A673 (cell line): ENCODE data around the gene ARHGAP21. TPM values are rescaled to one million over a fixed set of nuclear protein-coding genes. Genes with fewer than 3 reads are reported as not detected.

ENCODE experiments used
- BruUV-seq: library from RNA; stranded (reverse); fragments of 400-500 nt; replicated peaks from 2 replicates; lab custom pipeline; 2021; lab: Mats Ljungman, UMichigan
- CTCF ChIA-PET: fragments of 300-600 bp; sonication (Branson Sonifier 250); formaldehyde crosslinking; loops from one replicate; lab custom pipeline; 2022; ENCODE audit warnings: antibody characterized with exemption; lab: Charles Lee
- POLR2A ChIA-PET: fragments of 300-600 bp; sonication (Branson Sonifier 250); formaldehyde crosslinking; loops from one replicate; lab custom pipeline; 2022; ENCODE audit warnings: antibody characterized with exemption; ENCODE audit not compliant: low non-redundant PET; lab: Charles Lee
- DNase-seq: peaks from one replicate; pipeline ENCODE4 v3.0.0-alpha.2; 2015; ENCODE audit warnings: low spot score
- H3K27ac ChIP-seq: fragments of 200-600 bp; sonication (generic); 2 replicates; pipeline ENCODE4 v1.5.1; 2016; ENCODE audit warnings: mixed run types, low read depth, mild to moderate bottlenecking, mixed read lengths, antibody characterized with exemption, low read length; ENCODE audit not compliant: poor library complexity, severe bottlenecking
- H3K27me3 ChIP-seq: fragments of 200-600 bp; sonication (generic); replicated peaks from 2 replicates; pipeline ENCODE4 v1.6.1; 2017; ENCODE audit warnings: mixed run types, low read depth, mild to moderate bottlenecking, mixed read lengths, antibody characterized with exemption, low read length; ENCODE audit not compliant: insufficient read depth, poor library complexity
- H3K36me3 ChIP-seq: fragments of 200-600 bp; sonication (generic); 2 replicates; pipeline ENCODE4 v1.6.1; 2016; ENCODE audit warnings: mixed run types, mild to moderate bottlenecking, mixed read lengths, antibody characterized with exemption, low read length; ENCODE audit not compliant: insufficient read depth, poor library complexity, severe bottlenecking
- H3K4me1 ChIP-seq: fragments of 200-600 bp; sonication (generic); 2 replicates; pipeline ENCODE4 v1.6.1; 2017; ENCODE audit warnings: mixed run types, mild to moderate bottlenecking, mixed read lengths, antibody characterized with exemption, low read length; ENCODE audit not compliant: insufficient read depth, poor library complexity, severe bottlenecking
- H3K4me3 ChIP-seq: fragments of 200-600 bp; sonication (generic); 2 replicates; pipeline ENCODE4 v1.5.1; 2016; ENCODE audit warnings: low read depth, mixed run types, mild to moderate bottlenecking, mixed read lengths, low read length; ENCODE audit not compliant: poor library complexity, severe bottlenecking
- H3K9me3 ChIP-seq: fragments of 200-600 bp; sonication (generic); 2 replicates; pipeline ENCODE4 v1.6.1; 2016; ENCODE audit warnings: mixed run types, low read depth, mild to moderate bottlenecking, mixed read lengths, antibody characterized with exemption, low read length; ENCODE audit not compliant: poor library complexity, severe bottlenecking
- EZH2 ChIP-seq: fragments of 200-600 bp; sonication (generic); IDR thresholded peaks from 2 replicates; pipeline ENCODE4 v1.6.1; 2017; ENCODE audit warnings: borderline replicate concordance, low read depth, mild to moderate bottlenecking, mixed read lengths, antibody characterized with exemption, low read length; ENCODE audit not compliant: poor library complexity, severe bottlenecking
- intact Hi-C: fragments of 100-400 bp; cut with micrococcal nuclease; formaldehyde crosslinking; loops from one replicate; pipeline ENCODE4 v1.10.0; 2022; ENCODE audit not compliant: unreplicated experiment
- total RNA-seq: library from RNA; stranded (reverse); gene quantifications from 2 replicates; pipeline ENCODE4 v1.2.3, GENCODE V29; 2021
- TF ChIP-seq, protein P1 (sequence below): fragments of 300-800, 200-600 bp; sonication (generic); conservative IDR thresholded peaks from 2 replicates; pipeline ENCODE4 v1.5.1; 2017; ENCODE audit warnings: low read depth, mild to moderate bottlenecking, antibody characterized with exemption, low read length, moderate library complexity, mixed read lengths

ARHGAP21 gene
- total RNA-seq, 1 experiment from 2014 or later: 68.6 TPM

DNA sequence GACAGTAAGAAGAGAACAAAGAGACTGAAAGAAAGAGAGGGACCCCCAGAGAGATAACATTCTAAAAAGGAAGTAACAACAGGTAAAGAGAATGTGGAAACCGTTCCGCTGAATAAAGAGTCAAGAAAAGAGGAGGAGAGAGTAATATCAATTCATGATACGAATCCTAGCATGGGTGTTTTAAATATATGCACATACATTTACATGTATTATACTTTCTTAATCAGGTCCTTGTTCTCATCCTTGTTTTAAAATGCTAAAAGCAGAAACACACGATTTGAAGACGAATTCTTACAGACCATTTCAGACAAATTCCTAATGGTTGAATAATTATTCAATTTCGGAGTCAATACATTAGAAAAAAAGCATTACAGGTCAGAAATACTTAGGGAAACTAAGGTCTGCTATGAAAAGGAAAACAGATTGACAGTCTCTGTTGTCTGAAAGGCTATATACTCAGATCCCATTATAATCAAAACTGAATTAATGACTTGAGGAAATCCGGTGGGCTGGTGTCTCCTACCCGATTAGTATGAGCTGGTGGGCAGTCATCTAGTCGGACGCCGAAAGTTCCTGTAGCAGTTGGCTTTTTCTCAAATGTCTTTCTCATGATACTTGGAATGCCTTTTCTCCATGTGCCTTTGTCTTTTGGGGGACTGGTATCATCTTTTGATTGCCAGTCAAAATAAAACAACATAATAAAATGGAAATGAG, 127.3 kb downstream of the ARHGAP21 start:
- peak overlapping the region; percentile 63 for H3K27ac ChIP-seq

DNA sequence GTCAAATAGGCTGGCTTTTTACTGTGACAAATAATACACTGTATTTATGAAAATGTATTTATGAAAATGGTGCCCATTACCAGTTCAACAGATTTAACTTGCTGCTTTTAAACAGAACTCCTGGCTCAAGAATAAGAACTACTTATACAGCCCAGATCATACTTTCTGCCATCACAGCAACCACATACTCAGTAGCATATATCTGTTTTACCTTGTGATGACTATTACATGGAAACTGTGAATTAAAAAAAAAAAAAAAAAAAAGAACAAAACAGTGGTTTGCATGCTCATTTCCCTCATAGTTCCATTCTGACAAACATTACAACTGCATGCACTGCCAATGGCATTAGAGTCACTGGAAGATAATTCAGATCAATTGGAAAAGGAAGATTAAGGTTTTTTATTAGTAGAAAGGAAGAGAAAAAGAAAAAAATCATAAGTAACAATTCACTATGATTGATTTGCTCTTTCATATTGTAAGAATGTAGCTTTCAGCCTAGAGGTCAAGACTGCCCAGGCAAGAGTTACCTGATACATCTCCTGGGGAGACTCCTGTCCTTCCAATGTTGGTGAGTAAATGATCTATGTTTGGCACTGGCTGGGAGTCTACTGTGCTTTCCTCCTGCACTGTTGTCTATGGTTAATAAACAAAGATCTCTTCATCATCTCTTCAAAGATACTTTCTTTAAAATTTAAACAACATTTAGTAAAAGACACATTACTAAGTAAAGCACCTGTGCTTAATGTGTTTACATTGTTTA, 132.8 kb downstream of the ARHGAP21 start:
- no peaks in the 10 kb centered on the region for H3K27me3 ChIP-seq
- peaks cover 15% of the 10 kb centered on the region for H3K4me1 ChIP-seq
- ChIA-PET POLR2A (no interaction called here), CTCF (no interaction called here)
- peaks cover 88% of the 10 kb centered on the region for H3K36me3 ChIP-seq
- no peak overlapping the region for H3K4me3 ChIP-seq
- DNase-seq: no peak
- no TSS peak for BruUV-seq
- intact Hi-C loops: no loop called here
- no peaks in the 10 kb centered on the region for H3K9me3 ChIP-seq
- H3K27ac ChIP-seq: no peak overlapping the region
- TF ChIP-seq, protein P1, sequence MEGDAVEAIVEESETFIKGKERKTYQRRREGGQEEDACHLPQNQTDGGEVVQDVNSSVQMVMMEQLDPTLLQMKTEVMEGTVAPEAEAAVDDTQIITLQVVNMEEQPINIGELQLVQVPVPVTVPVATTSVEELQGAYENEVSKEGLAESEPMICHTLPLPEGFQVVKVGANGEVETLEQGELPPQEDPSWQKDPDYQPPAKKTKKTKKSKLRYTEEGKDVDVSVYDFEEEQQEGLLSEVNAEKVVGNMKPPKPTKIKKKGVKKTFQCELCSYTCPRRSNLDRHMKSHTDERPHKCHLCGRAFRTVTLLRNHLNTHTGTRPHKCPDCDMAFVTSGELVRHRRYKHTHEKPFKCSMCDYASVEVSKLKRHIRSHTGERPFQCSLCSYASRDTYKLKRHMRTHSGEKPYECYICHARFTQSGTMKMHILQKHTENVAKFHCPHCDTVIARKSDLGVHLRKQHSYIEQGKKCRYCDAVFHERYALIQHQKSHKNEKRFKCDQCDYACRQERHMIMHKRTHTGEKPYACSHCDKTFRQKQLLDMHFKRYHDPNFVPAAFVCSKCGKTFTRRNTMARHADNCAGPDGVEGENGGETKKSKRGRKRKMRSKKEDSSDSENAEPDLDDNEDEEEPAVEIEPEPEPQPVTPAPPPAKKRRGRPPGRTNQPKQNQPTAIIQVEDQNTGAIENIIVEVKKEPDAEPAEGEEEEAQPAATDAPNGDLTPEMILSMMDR: no peak
- no peak for TF ChIP-seq EZH2

More for the DNA sequence above, 127.3 kb downstream of the ARHGAP21 start:
- Histone ChIP-seq H3K4me3 (peak overlapping the region; percentile 2), H3K9me3 (no peaks in the 10 kb centered on the region), H3K27me3 (no peaks in the 10 kb centered on the region), H3K4me1 (peaks cover 51% of the 10 kb centered on the region), H3K36me3 (peaks cover 58% of the 10 kb centered on the region)
- intact Hi-C loops: no loop called here
- BruUV-seq: no TSS peak
- peak; percentile 91 for DNase-seq
- POLR2A ChIA-PET: interaction anchor here (0.6 kb wide), 1 partner anchor 999 kb away, joined by 4 read pairs; no protein-coding TSS in a partner anchor
- no peak for TF ChIP-seq EZH2
- TF ChIP-seq, protein P1: no peak
- CTCF ChIA-PET: interaction anchor here (0.6 kb wide), 1 partner anchor 21 kb away, joined by 4 read pairs; no protein-coding TSS in a partner anchor

DNA sequence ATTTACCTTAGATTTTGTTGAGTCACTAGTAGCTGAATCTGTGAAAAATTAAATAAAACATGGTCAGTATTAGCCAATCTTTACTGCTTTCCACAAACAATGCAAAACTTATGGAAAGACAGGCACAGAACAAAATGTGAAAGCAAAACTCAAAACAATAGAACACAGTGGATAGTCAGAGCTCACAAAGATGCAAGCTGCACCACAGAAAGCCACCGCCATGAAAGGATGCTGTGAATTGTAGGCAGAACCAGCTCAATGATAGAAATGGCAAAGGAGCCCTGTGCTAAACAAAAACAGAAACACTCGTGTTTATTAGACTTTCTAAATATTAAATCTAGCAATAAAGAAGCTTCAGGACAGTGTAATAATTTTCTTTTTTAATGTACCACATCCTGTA, 134.4 kb downstream of the ARHGAP21 start:
- no TSS peak for BruUV-seq
- Histone ChIP-seq H3K9me3 (no peaks in the 10 kb centered on the region), H3K27ac (no peak overlapping the region), H3K27me3 (no peaks in the 10 kb centered on the region), H3K4me3 (no peak overlapping the region), H3K36me3 (peaks cover 75% of the 10 kb centered on the region), H3K4me1 (no peaks in the 10 kb centered on the region)
- ChIA-PET CTCF (no interaction called here), POLR2A (no interaction called here)
- DNase-seq: no peak
- TF ChIP-seq EZH2: no peak
- TF ChIP-seq, protein P1: no peak
- intact Hi-C loops: no loop called here
